Progenitor cell of endocrine pancreas (in vitro differentiated cells): Measurements from ENCODE around the gene TENT4A. TPM values are rescaled to one million over a fixed set of nuclear protein-coding genes. Genes with fewer than 3 reads are reported as not detected.

Experiments used
- DNase-seq: peaks from one replicate; pipeline ENCODE4 v3.0.0; 2021; ENCODE audit warnings: low spot score; ENCODE audit not compliant: unreplicated experiment
- H3K27ac Mint-ChIP-seq: 2 replicates; pipeline ENCODE4 v1.8.0; 2021; ENCODE audit warnings: mild to moderate bottlenecking, moderate library complexity, mixed read lengths
- H3K27me3 Mint-ChIP-seq: 2 replicates; pipeline ENCODE4 v1.8.0; 2021; ENCODE audit warnings: mixed read lengths
- H3K36me3 Mint-ChIP-seq: 2 replicates; pipeline ENCODE4 v1.8.0; 2022; ENCODE audit warnings: mixed read lengths; ENCODE audit not compliant: insufficient read depth
- H3K4me1 Mint-ChIP-seq: 2 replicates; pipeline ENCODE4 v1.8.0; 2021; ENCODE audit warnings: low read depth, mixed read lengths
- H3K4me3 Mint-ChIP-seq: 2 replicates; pipeline ENCODE4 v1.8.0; 2021; ENCODE audit warnings: low read depth, mild to moderate bottlenecking, moderate library complexity, mixed read lengths
- H3K9me3 Mint-ChIP-seq: 2 replicates; pipeline ENCODE4 v1.8.0; 2021; ENCODE audit warnings: low read depth, mixed read lengths
- CTCF ChIP-seq: fragments of 200-600 bp; sonication (generic); IDR thresholded peaks from one replicate; pipeline ENCODE4 v1.5.0; 2021; ENCODE audit warnings: antibody characterized with exemption, mild to moderate bottlenecking; ENCODE audit not compliant: unreplicated experiment
- total RNA-seq: library from RNA; stranded (reverse); gene quantifications from 2 replicates; pipeline ENCODE4 v1.2.1, GENCODE V29; 2021

TENT4A gene
- total RNA-seq, 1 donor from 2014 or later: 30.0 TPM

GRCh38 chr5:6719417-6719816, 6.2 kb downstream of the TENT4A start:
- no peak overlapping the region for H3K27ac Mint-ChIP-seq
- no peak for DNase-seq
- H3K36me3 Mint-ChIP-seq: no peaks in the 10 kb centered on the region
- H3K9me3 Mint-ChIP-seq: no peaks in the 10 kb centered on the region
- H3K4me3 Mint-ChIP-seq: no peak overlapping the region
- TF ChIP-seq CTCF: no peak
- peaks cover 52% of the 10 kb centered on the region for H3K4me1 Mint-ChIP-seq
- H3K27me3 Mint-ChIP-seq: no peaks in the 10 kb centered on the region

- no peak for DNase-seq
- Mint-ChIP-seq H3K27ac (no peak overlapping the region), H3K4me3 (no peak overlapping the region), H3K27me3 (no peaks in the 10 kb centered on the region), H3K9me3 (no peaks in the 10 kb centered on the region), H3K36me3 (no peaks in the 10 kb centered on the region), H3K4me1 (peaks cover 50% of the 10 kb centered on the region)
- TF ChIP-seq CTCF: no peak
Measured at GRCh38 chr5:6719896-6720560, 6.8 kb downstream of the TENT4A start.

GRCh38 chr5:6720561-6720921, 7.3 kb downstream of the TENT4A start:
- Mint-ChIP-seq H3K27ac (no peak overlapping the region), H3K9me3 (no peaks in the 10 kb centered on the region)
- no peak for TF ChIP-seq CTCF

GRCh38 chr5:6721442-6721841, 8.2 kb downstream of the TENT4A start:
- no peaks in the 10 kb centered on the region for H3K9me3 Mint-ChIP-seq
- peaks cover 36% of the 10 kb centered on the region for H3K4me1 Mint-ChIP-seq
- no peaks in the 10 kb centered on the region for H3K36me3 Mint-ChIP-seq
- no peak overlapping the region for H3K4me3 Mint-ChIP-seq
- TF ChIP-seq CTCF: no peak
- no peak for DNase-seq
- no peak overlapping the region for H3K27ac Mint-ChIP-seq
- H3K27me3 Mint-ChIP-seq: no peaks in the 10 kb centered on the region

More at GRCh38 chr5:6720561-6720921, 7.3 kb downstream of the TENT4A start:
- H3K27me3 Mint-ChIP-seq: no peaks in the 10 kb centered on the region
- no peaks in the 10 kb centered on the region for H3K36me3 Mint-ChIP-seq
- no peak for DNase-seq
- no peak overlapping the region for H3K4me3 Mint-ChIP-seq
- H3K4me1 Mint-ChIP-seq: peaks cover 45% of the 10 kb centered on the region

GRCh38 chr5:6722015-6722414, 8.8 kb downstream of the TENT4A start:
- Mint-ChIP-seq H3K36me3 (no peaks in the 10 kb centered on the region), H3K27me3 (no peaks in the 10 kb centered on the region), H3K4me3 (no peak overlapping the region), H3K4me1 (peaks cover 32% of the 10 kb centered on the region), H3K27ac (no peak overlapping the region), H3K9me3 (no peaks in the 10 kb centered on the region)
- no peak for DNase-seq
- TF ChIP-seq CTCF: no peak
